GM12878 (cell line): ENCODE results near the gene KLF12. TPM values are rescaled to one million over a fixed set of nuclear protein-coding genes. Genes with fewer than 3 reads are reported as not detected.

ENCODE experiments used
- ATAC-seq: fragments of 200-7000 bp; cut with Tn5 transposase; 3 replicates; pipeline ENCODE4 v1.9.1; 2020; ENCODE audit warnings: mild to moderate bottlenecking, moderate library complexity
- BruUV-seq: library from RNA; stranded (reverse); fragments of 400-500 nt; replicated peaks from 2 replicates; lab custom pipeline; 2021; lab: Mats Ljungman, UMichigan
- CTCF ChIA-PET: fragments of 300-600 bp; sonication (Branson Sonifier 250); formaldehyde crosslinking; extraction: SDS; loops from one replicate; lab custom pipeline; 2021; ENCODE audit warnings: inconsistent platforms; lab: Yijun Ruan, JAX
- POLR2A ChIA-PET: fragments of 350-600 bp; formaldehyde crosslinking; extraction: SDS; loops from one replicate; lab custom pipeline; 2021; ENCODE audit warnings: inconsistent platforms; lab: Charles Lee
- RAD21 ChIA-PET: fragments of 300-600 bp; sonication (Branson Sonifier 250); formaldehyde crosslinking; loops from one replicate; lab custom pipeline; 2023; ENCODE audit warnings: antibody characterized with exemption; ENCODE audit not compliant: unreplicated experiment; lab: Charles Lee
- SMC1A ChIA-PET: fragments of 300-600 bp; sonication (Branson Sonifier 250); formaldehyde crosslinking; loops from one replicate; lab custom pipeline; 2023; ENCODE audit not compliant: unreplicated experiment, uncharacterized antibody; lab: Charles Lee
- DNase-seq: peaks from one replicate; pipeline ENCODE4 v3.0.0-alpha.2; 2011; ENCODE audit warnings: low read depth, low spot score
- FAIRE-seq: peaks from 3 replicates; lab custom pipeline; 2011; peaks lifted over from hg19 to GRCh38; lab: Jason Lieb, UNC
- H2AFZ ChIP-seq: 2 replicates; pipeline ENCODE4 v1.6.0; 2011; ENCODE audit warnings: low read depth, low read length, control low read depth; ENCODE audit not compliant: control insufficient read depth
- H3K27ac ChIP-seq: 2 replicates; pipeline ENCODE4 v1.5.1; 2011; ENCODE audit warnings: control low read depth; ENCODE audit not compliant: control insufficient read depth, insufficient read depth
- H3K27me3 ChIP-seq, 2 experiments: replicated peaks in 1 of 2; 2 replicates each; pipeline versions ENCODE4 v1.6.0 to v1.6.1; 2011; ENCODE audit warnings: low read length in 1 of 2; ENCODE audit not compliant: control insufficient read depth in 2 of 2, insufficient read depth in 2 of 2
- H3K36me3 ChIP-seq, 2 experiments: 2 replicates each; pipeline ENCODE4 v1.5.1; 2011; ENCODE audit warnings: low read length in 1 of 2; ENCODE audit not compliant: control insufficient read depth in 2 of 2, insufficient read depth in 2 of 2
- H3K4me1 ChIP-seq: 2 replicates; pipeline ENCODE4 v1.6.1; 2011; ENCODE audit warnings: mild to moderate bottlenecking, low read length, moderate library complexity, mixed read lengths; ENCODE audit not compliant: control insufficient read depth, insufficient read depth
- H3K4me2 ChIP-seq: 2 replicates; pipeline ENCODE4 v1.6.0; 2011; ENCODE audit warnings: control low read depth; ENCODE audit not compliant: control insufficient read depth, insufficient read depth
- H3K4me3 ChIP-seq: fragments of 200-600 bp; sonication (generic); 2 replicates; pipeline ENCODE4 v1.5.1; 2016
- H3K79me2 ChIP-seq: 2 replicates; pipeline ENCODE4 v1.6.0; 2011; ENCODE audit warnings: low read length; ENCODE audit not compliant: control insufficient read depth, insufficient read depth
- H3K9ac ChIP-seq: 2 replicates; pipeline ENCODE4 v1.8.0; 2011; ENCODE audit warnings: low read length, control low read depth, mixed read lengths; ENCODE audit not compliant: control insufficient read depth, insufficient read depth
- H3K9me3 ChIP-seq: replicated peaks from 3 replicates; pipeline ENCODE4 v1.5.1; 2011; ENCODE audit warnings: mild to moderate bottlenecking, low read length; ENCODE audit not compliant: control insufficient read depth, insufficient read depth
- H4K20me1 ChIP-seq: 2 replicates; pipeline ENCODE4 v1.6.0; 2011; ENCODE audit not compliant: control insufficient read depth, insufficient read depth
- BRCA1 ChIP-seq: IDR thresholded peaks from 2 replicates; pipeline ENCODE4 v1.6.1; 2011; ENCODE audit warnings: low read depth, low read length, improper control_type of control experiment
- EP300 ChIP-seq, 2 experiments: fragments of 150-350 bp in 1 of 2; IDR thresholded peaks; 2 replicates each; pipeline ENCODE4 v1.6.1; 2011 to 2012; ENCODE audit warnings: low read depth in 2 of 2, low read length in 2 of 2, borderline replicate concordance in 1 of 2, improper control_type of control experiment in 1 of 2, inconsistent platforms in 1 of 2; ENCODE audit not compliant: control insufficient read depth in 1 of 2
- FOXM1 ChIP-seq: IDR thresholded peaks from 2 replicates; pipeline ENCODE4 v1.6.1; 2012; ENCODE audit warnings: low read depth, mild to moderate bottlenecking, inconsistent platforms, low read length, moderate library complexity
- LARP7 ChIP-seq: fragments of 450-650 bp; IDR thresholded peaks from 2 replicates; pipeline ENCODE4 v1.6.1; 2017; ENCODE audit warnings: mild to moderate bottlenecking
- MEF2B ChIP-seq: fragments of 450-650 bp; IDR thresholded peaks from 2 replicates; pipeline ENCODE4 v1.6.1; 2018; ENCODE audit warnings: mild to moderate bottlenecking, moderate library complexity; ENCODE audit not compliant: partially characterized antibody, poor library complexity, severe bottlenecking
- NRF1 ChIP-seq: conservative IDR thresholded peaks from 2 replicates; pipeline ENCODE4 v1.6.1; 2011; ENCODE audit warnings: mild to moderate bottlenecking, low read depth, low read length, improper control_type of control experiment
- POLR2AphosphoS2 ChIP-seq: IDR thresholded peaks from 2 replicates; pipeline ENCODE4 v1.6.1; 2011; ENCODE audit warnings: low read depth, mild to moderate bottlenecking, low read length, improper control_type of control experiment, moderate library complexity
- POU2F2 ChIP-seq: IDR thresholded peaks from 3 replicates; pipeline ENCODE4 v1.6.1; 2011; ENCODE audit warnings: low read depth, mild to moderate bottlenecking, low read length, borderline replicate concordance
- RELA ChIP-seq: fragments of 450-650 bp; IDR thresholded peaks from 2 replicates; pipeline ENCODE4 v1.8.0; 2014; ENCODE audit warnings: borderline replicate concordance; ENCODE audit not compliant: partially characterized antibody
- REST ChIP-seq: IDR thresholded peaks from 2 replicates; pipeline ENCODE4 v1.6.1; 2012; ENCODE audit warnings: mild to moderate bottlenecking, low read depth, low read length
- SUPT20H ChIP-seq: IDR thresholded peaks from 2 replicates; pipeline ENCODE4 v1.6.1; 2011; ENCODE audit warnings: low read depth, mild to moderate bottlenecking, low read length, moderate library complexity, borderline replicate concordance; ENCODE audit not compliant: control insufficient read depth
- TCF7 ChIP-seq: IDR thresholded peaks from 2 replicates; pipeline ENCODE4 v1.6.1; 2014; ENCODE audit warnings: antibody characterized with exemption, borderline replicate concordance
- ZBED1 ChIP-seq: IDR thresholded peaks from 2 replicates; pipeline ENCODE4 v1.6.1; 2016; ENCODE audit warnings: borderline replicate concordance
- ZNF217 ChIP-seq: fragments of 450-650 bp; IDR thresholded peaks from 2 replicates; pipeline ENCODE4 v1.6.1; 2017; ENCODE audit warnings: antibody characterized with exemption, mild to moderate bottlenecking
- WGBS: methylation state at CpG from one replicate; pipeline ENCODE4 v1.1.6; 2016; ENCODE audit warnings: low lambda C conversion rate; ENCODE audit not compliant: insufficient replicate concordance, insufficient coverage; ENCODE audit errors: missing lambda C conversion rate; 5-methylcytosine and 5-hydroxymethylcytosine counted together
- in situ Hi-C: fragments of 300-500 bp; cut with MboI; formaldehyde crosslinking; loops from 9 replicates; pipeline ENCODE4 v1.14.3; 2018; ENCODE audit warnings: mixed read lengths
- intact Hi-C: fragments of 100-400 bp; cut with micrococcal nuclease; formaldehyde crosslinking; loops from one replicate; pipeline ENCODE4 v1.14.2; 2022; ENCODE audit not compliant: unreplicated experiment
- polyA plus RNA-seq, 11 experiments: library from polyadenylated mRNA; depleted of rRNA in 4 of 11; unstranded in 6 of 11; stranded (reverse) in 5 of 11; fragments of >200 nt; fragmentation: Nextera tagmentation in 4 of 11; fragmentation: Illumina TruSeq in 1 of 11; extraction: Ambion mirVana in 4 of 11; extraction: Trizol in 1 of 11; gene quantifications; 1 replicate in 1 of 11; 2 replicates in 10 of 11; pipeline versions ENCODE4 v1.2.1 to v1.2.3, GENCODE V29; 2011 to 2016; ENCODE audit warnings: inconsistent platforms in 2 of 11, missing spikeins in 2 of 11, low read depth in 1 of 11
- total RNA-seq, 4 experiments: library from RNA; depleted of rRNA in 3 of 4; stranded (reverse); fragments of >200 nt in 3 of 4; fragmentation: Illumina TruSeq in 1 of 4; extraction: Trizol in 1 of 4; gene quantifications; 2 replicates each; pipeline versions ENCODE4 v1.2.1 to v1.2.3, GENCODE V29; 2013 to 2021
- TF ChIP-seq, protein P1 (sequence below): IDR thresholded peaks from 2 replicates; pipeline ENCODE4 v1.6.1; 2011; ENCODE audit warnings: low read depth, mild to moderate bottlenecking, low read length, moderate library complexity, borderline replicate concordance; ENCODE audit errors: extremely low read depth
- TF ChIP-seq, protein P2 (sequence below): fragments of 450-650 bp; IDR thresholded peaks from 2 replicates; pipeline ENCODE4 v1.6.1; 2016; ENCODE audit warnings: mild to moderate bottlenecking

The KLF12 gene
- total and polyA plus RNA-seq, 10 of the 15 experiments (the other 5 are each of a cell fraction or from before 2014, with no cell fraction given) = 0.11 to 11.4 (median 0.98) TPM

GRCh38 chr13:74128156-74128767 is 5.9 kb downstream of the KLF12 start:
- H3K36me3 ChIP-seq = no peaks in the 10 kb centered on the region
- intact Hi-C loops (no loop called here), in situ Hi-C loops (no loop called here)
- no peak for ATAC-seq
- no peak overlapping the region for H3K4me2 ChIP-seq
- H3K9me3 ChIP-seq = no peaks in the 10 kb centered on the region; the same call in 1 of the 3 replicates
- H4K20me1 ChIP-seq = no peaks in the 10 kb centered on the region
- no peak overlapping the region for H3K27ac ChIP-seq
- ChIA-PET POLR2A (no interaction called here), SMC1A (interaction anchor here (0.7 to 1.9 kb wide), 3 partner anchors 54 to 302 kb away, joined by 3 to 5 read pairs (median 3); no protein-coding TSS in a partner anchor), CTCF (interaction anchor here (0.7 to 1.0 kb wide), 2 partner anchors 11 kb away, joined by 3 read pairs; no protein-coding TSS in a partner anchor), RAD21 (no interaction called here)
- H2AFZ ChIP-seq = no peak overlapping the region
- FAIRE-seq = no peak
- no peak overlapping the region for H3K9ac ChIP-seq
- H3K27me3 ChIP-seq = no peaks in the 10 kb centered on the region
- no peak for TF ChIP-seq LARP7
- TF ChIP-seq, protein P1, sequence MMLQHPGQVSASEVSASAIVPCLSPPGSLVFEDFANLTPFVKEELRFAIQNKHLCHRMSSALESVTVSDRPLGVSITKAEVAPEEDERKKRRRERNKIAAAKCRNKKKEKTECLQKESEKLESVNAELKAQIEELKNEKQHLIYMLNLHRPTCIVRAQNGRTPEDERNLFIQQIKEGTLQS = no peak
- TF ChIP-seq SUPT20H = no peak
- TF ChIP-seq FOXM1 = no peak
- no peak for TF ChIP-seq EP300 (IDR thresholded peaks at IDR 0.05; ENCODE audit: borderline replicate concordance in 1 of 2, control insufficient read depth in 1 of 2, low read depth in 2 of 2, low read length in 2 of 2)
- TF ChIP-seq POU2F2 = no peak
- no peak for TF ChIP-seq NRF1
- TF ChIP-seq RELA = no peak
- TF ChIP-seq ZNF217 = no peak
- TF ChIP-seq, protein P2, sequence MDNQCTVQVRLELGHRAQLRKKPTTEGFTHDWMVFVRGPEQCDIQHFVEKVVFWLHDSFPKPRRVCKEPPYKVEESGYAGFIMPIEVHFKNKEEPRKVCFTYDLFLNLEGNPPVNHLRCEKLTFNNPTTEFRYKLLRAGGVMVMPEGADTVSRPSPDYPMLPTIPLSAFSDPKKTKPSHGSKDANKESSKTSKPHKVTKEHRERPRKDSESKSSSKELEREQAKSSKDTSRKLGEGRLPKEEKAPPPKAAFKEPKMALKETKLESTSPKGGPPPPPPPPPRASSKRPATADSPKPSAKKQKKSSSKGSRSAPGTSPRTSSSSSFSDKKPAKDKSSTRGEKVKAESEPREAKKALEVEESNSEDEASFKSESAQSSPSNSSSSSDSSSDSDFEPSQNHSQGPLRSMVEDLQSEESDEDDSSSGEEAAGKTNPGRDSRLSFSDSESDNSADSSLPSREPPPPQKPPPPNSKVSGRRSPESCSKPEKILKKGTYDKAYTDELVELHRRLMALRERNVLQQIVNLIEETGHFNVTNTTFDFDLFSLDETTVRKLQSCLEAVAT = no peak
- TF ChIP-seq POLR2AphosphoS2 = no peak
- TF ChIP-seq MEF2B = no peak
- no peak for TF ChIP-seq BRCA1
- no peak for TF ChIP-seq ZBED1
- TF ChIP-seq TCF7 = no peak
- TF ChIP-seq REST = no peak
- DNase-seq = no peak
- no peak overlapping the region for H3K4me3 ChIP-seq
- BruUV-seq = no TSS peak
- no peaks in the 10 kb centered on the region for H3K4me1 ChIP-seq
- H3K79me2 ChIP-seq = peaks cover 25% of the 10 kb centered on the region
- WGBS = 26% methylated on average over 6 of the region's 6 CpGs
